IMR-90 (cell line): ENCODE measurements around the gene HOXD10. TPM values are rescaled to one million over a fixed set of nuclear protein-coding genes. Genes with fewer than 3 reads are reported as not detected.

Experiments used
- ATAC-seq: fragments of 200-7000 bp; cut with Tn5 transposase; 2 replicates; pipeline ENCODE4 v1.9.1; 2020; ENCODE audit warnings: low read depth, mild to moderate bottlenecking, moderate library complexity
- BruUV-seq: library from RNA; stranded (reverse); fragments of 400-500 nt; replicated peaks from 2 replicates; lab custom pipeline; 2021; lab: Mats Ljungman, UMichigan
- CTCF ChIA-PET: fragments of 300-600 bp; formaldehyde crosslinking; extraction: SDS; loops from one replicate; lab custom pipeline; 2021; ENCODE audit warnings: antibody characterized with exemption; lab: Yijun Ruan, JAX
- POLR2A ChIA-PET: fragments of 300-600 bp; sonication (Branson Sonifier 250); formaldehyde crosslinking; loops from one replicate; lab custom pipeline; 2022; ENCODE audit warnings: antibody characterized with exemption; ENCODE audit not compliant: unreplicated experiment; lab: Charles Lee
- DNase-seq: peaks from one replicate; pipeline ENCODE4 v3.0.0; 2013
- H2AFZ ChIP-seq: replicated peaks from 2 replicates; pipeline ENCODE3; 2013; ENCODE audit warnings: low read length, mild to moderate bottlenecking; ENCODE audit not compliant: poor library complexity
- H2AK5ac ChIP-seq: 2 replicates; pipeline ENCODE4 v1.6.1; 2013; ENCODE audit warnings: low read depth, low read length, inconsistent platforms
- H2AK9ac ChIP-seq: replicated peaks from 2 replicates; pipeline ENCODE3; 2013; ENCODE audit warnings: mild to moderate bottlenecking, low read depth, low read length, moderate library complexity; ENCODE audit not compliant: poor library complexity
- H2BK120ac ChIP-seq: 2 replicates; pipeline ENCODE4 v1.6.1; 2013; ENCODE audit warnings: low read depth, low read length, inconsistent platforms
- H2BK15ac ChIP-seq: 3 replicates; pipeline ENCODE4 v1.6.1; 2013; ENCODE audit warnings: low read depth, low read length, inconsistent platforms
- H2BK20ac ChIP-seq: 2 replicates; pipeline ENCODE4 v1.6.1; 2013; ENCODE audit warnings: low read depth, mild to moderate bottlenecking, inconsistent platforms, low read length, moderate library complexity
- H2BK5ac ChIP-seq: 2 replicates; pipeline ENCODE4 v1.6.1; 2013; ENCODE audit warnings: mild to moderate bottlenecking, low read depth, low read length, inconsistent platforms; ENCODE audit not compliant: poor library complexity, severe bottlenecking
- H3K14ac ChIP-seq: replicated peaks from 2 replicates; pipeline ENCODE4 v1.6.1; 2013; ENCODE audit warnings: low read depth, low read length, inconsistent platforms
- H3K18ac ChIP-seq: 2 replicates; pipeline ENCODE4 v1.6.1; 2013; ENCODE audit warnings: low read depth, low read length, control low read depth
- H3K23ac ChIP-seq: 2 replicates; pipeline ENCODE4 v1.6.1; 2013; ENCODE audit warnings: low read depth, low read length, inconsistent platforms
- H3K27ac ChIP-seq: 2 replicates; pipeline ENCODE4 v1.5.1; 2013; ENCODE audit warnings: mild to moderate bottlenecking, control low read depth, low read length; ENCODE audit not compliant: insufficient read depth
- H3K27me3 ChIP-seq: 2 replicates; pipeline ENCODE4 v1.6.1; 2013; ENCODE audit warnings: low read length; ENCODE audit not compliant: control insufficient read depth, insufficient read depth
- H3K36me3 ChIP-seq: 2 replicates; pipeline ENCODE4 v1.6.1; 2013; ENCODE audit warnings: low read length, mixed read lengths; ENCODE audit not compliant: control insufficient read depth, insufficient read depth
- H3K4ac ChIP-seq: 2 replicates; pipeline ENCODE4 v1.6.1; 2013; ENCODE audit warnings: low read depth, low read length, inconsistent platforms
- H3K4me1 ChIP-seq: 2 replicates; pipeline ENCODE4 v1.6.1; 2013; ENCODE audit warnings: low read length, mixed read lengths; ENCODE audit not compliant: control insufficient read depth, insufficient read depth
- H3K4me2 ChIP-seq: 2 replicates; pipeline ENCODE4 v1.6.1; 2013; ENCODE audit warnings: low read depth, mild to moderate bottlenecking, control low read depth, low read length, moderate library complexity
- H3K4me3 ChIP-seq: 2 replicates; pipeline ENCODE4 v1.5.1; 2013; ENCODE audit warnings: low read depth, mild to moderate bottlenecking, control low read depth, low read length, moderate library complexity; ENCODE audit not compliant: insufficient read depth
- H3K56ac ChIP-seq: 2 replicates; pipeline ENCODE4 v1.6.1; 2013; ENCODE audit warnings: low read length, inconsistent platforms; ENCODE audit not compliant: insufficient read depth; ENCODE audit errors: extremely low read depth
- H3K79me1 ChIP-seq, 2 experiments: 2 replicates each; pipeline ENCODE4 v1.6.1; 2013; ENCODE audit warnings: low read length in 2 of 2, inconsistent platforms in 1 of 2, low read depth in 1 of 2
- H3K9ac ChIP-seq: 2 replicates; pipeline ENCODE4 v1.6.1; 2013; ENCODE audit warnings: low read depth, low read length, control low read depth
- H3K9me1 ChIP-seq: 2 replicates; pipeline ENCODE4 v1.6.1; 2013; ENCODE audit warnings: low read length, inconsistent platforms; ENCODE audit not compliant: insufficient read depth
- H3K9me3 ChIP-seq: 2 replicates; pipeline ENCODE4 v1.6.1; 2013; ENCODE audit warnings: low read length; ENCODE audit not compliant: control insufficient read depth, insufficient read depth
- H4K20me1 ChIP-seq: 2 replicates; pipeline ENCODE4 v1.6.1; 2013; ENCODE audit warnings: low read length, inconsistent platforms; ENCODE audit not compliant: insufficient read depth
- H4K5ac ChIP-seq: 2 replicates; pipeline ENCODE4 v1.6.1; 2013; ENCODE audit warnings: mild to moderate bottlenecking, low read depth, low read length, control low read depth
- H4K8ac ChIP-seq, 2 experiments: 2 replicates each; pipeline ENCODE4 v1.6.1; 2013; ENCODE audit warnings: low read depth in 2 of 2, low read length in 2 of 2, control low read depth in 1 of 2, inconsistent platforms in 1 of 2
- H4K91ac ChIP-seq: 2 replicates; pipeline ENCODE4 v1.6.1; 2013; ENCODE audit warnings: low read depth, low read length, inconsistent platforms; ENCODE audit not compliant: insufficient read depth
- BHLHE40 ChIP-seq: fragments of 150-350 bp; IDR thresholded peaks from 2 replicates; pipeline ENCODE4 v1.6.1; 2016; ENCODE audit warnings: mild to moderate bottlenecking, low read depth, low read length
- CEBPB ChIP-seq: IDR thresholded peaks from 2 replicates; pipeline ENCODE4 v1.6.1; 2012; ENCODE audit warnings: low read depth, low read length, improper control_type of control experiment
- MAZ ChIP-seq: IDR thresholded peaks from 2 replicates; pipeline ENCODE4 v1.6.1; 2012; ENCODE audit warnings: low read depth, mild to moderate bottlenecking, low read length, improper control_type of control experiment, moderate library complexity, borderline replicate concordance
- POLR2A ChIP-seq: IDR thresholded peaks from 2 replicates; pipeline ENCODE4 v1.6.1; 2012; ENCODE audit warnings: mild to moderate bottlenecking, low read depth, low read length
- RFX5 ChIP-seq: IDR thresholded peaks from 2 replicates; pipeline ENCODE4 v1.8.0; 2012; ENCODE audit warnings: low read depth, mild to moderate bottlenecking, low read length, moderate library complexity
- SMC3 ChIP-seq: fragments of 150-350 bp; IDR thresholded peaks from 2 replicates; pipeline ENCODE4 v1.6.1; 2016; ENCODE audit warnings: low read depth, mild to moderate bottlenecking, antibody characterized with exemption, low read length, moderate library complexity
- WGBS, 2 experiments: methylation state at CpG; one replicate each; pipeline versions ENCODE4 v1.1.5 to v1.1.7; 2013; ENCODE audit warnings: missing lambda C conversion rate in 2 of 2; ENCODE audit not compliant: insufficient read length in 1 of 2; ENCODE audit errors: extremely low coverage in 2 of 2; 5-methylcytosine and 5-hydroxymethylcytosine counted together
- dilution Hi-C: fragments of 300-500 bp; cut with HindIII; formaldehyde crosslinking; loops from one replicate; pipeline ENCODE4 v1.14.3; 2018; ENCODE audit warnings: low sequenced_read_pairs; ENCODE audit not compliant: unreplicated experiment
- in situ Hi-C: fragments of 300-500 bp; cut with MboI; formaldehyde crosslinking; loops from 3 replicates; pipeline ENCODE4 v1.14.3; 2019; ENCODE audit warnings: low sequenced_read_pairs, inconsistent platforms, mixed read lengths
- intact Hi-C: fragments of 100-400 bp; cut with micrococcal nuclease; formaldehyde crosslinking; loops from 2 replicates; pipeline ENCODE4 v1.10.0; 2022
- polyA plus RNA-seq, 3 experiments: library from polyadenylated mRNA; depleted of rRNA; stranded (reverse); fragments of >200 nt; gene quantifications; 2 replicates each; pipeline ENCODE4 v1.2.3, GENCODE V29; 2012; ENCODE audit warnings: low replicate concordance in 1 of 3
- total RNA-seq: library from RNA; depleted of rRNA; stranded (reverse); fragments of >200 nt; gene quantifications from 2 replicates; pipeline ENCODE4 v1.2.3, GENCODE V29; 2012
- TF ChIP-seq, protein P1 (sequence below): conservative IDR thresholded peaks from 2 replicates; pipeline ENCODE4 v1.5.1; 2012; ENCODE audit warnings: mild to moderate bottlenecking, low read depth, low read length, improper control_type of control experiment

HOXD10 gene
- total and polyA plus RNA-seq, 2 of the 4 experiments (the other 2 are of a cell fraction): not detected

DNA sequence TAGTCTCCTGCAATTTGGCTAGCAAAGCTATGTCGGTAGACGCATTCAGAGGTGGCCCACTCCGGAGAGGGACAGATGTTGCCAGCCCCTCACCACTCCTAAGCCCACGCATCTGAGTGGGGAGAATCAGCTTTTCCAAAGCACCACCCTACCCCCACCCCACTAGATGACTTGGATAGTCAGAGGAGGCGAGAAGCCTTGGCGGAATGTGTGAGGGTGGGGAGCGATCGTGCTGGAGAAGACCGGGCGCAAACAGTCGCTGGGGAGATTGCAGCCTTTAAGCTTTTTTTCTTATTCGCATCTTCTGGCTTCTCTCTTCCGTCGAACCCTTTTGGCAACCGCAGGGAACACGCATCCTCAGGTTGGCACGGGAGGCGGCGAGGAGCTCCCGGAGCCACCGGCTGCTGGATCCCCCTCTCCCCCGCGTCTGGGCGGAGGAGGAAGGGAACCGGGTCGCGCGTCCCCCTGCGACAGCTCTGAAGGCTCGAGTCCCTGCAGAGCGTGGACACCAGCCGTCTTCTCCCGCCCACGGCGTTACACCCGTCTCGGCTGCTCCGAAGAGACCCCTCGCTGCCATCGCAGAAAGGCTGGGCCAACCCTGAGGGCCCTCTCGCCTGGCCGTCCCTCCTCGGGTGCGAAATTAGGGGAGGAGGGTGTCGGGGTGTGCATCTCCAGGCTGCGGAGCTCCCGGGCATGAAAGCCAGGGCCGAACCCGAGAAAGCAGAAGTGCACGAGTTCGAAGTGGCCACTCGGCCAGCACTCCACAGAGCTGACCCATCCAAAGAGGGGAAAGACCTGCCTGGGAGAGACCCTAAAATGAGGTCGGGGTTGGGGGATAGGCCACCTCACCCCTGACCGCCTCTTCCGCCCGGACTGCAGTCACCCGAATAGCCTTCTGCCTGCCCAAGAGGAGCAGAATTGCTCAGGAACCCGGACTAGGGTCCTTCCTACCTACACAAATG is 45.0 kb upstream of the HOXD10 start:
- WGBS, 2 experiments: 7% methylated on average over 6 of the region's 58 CpGs; no CpG with 5 or more reads in 1 of the 2 experiments
- no TSS peak for BruUV-seq
- H2BK5ac ChIP-seq: no peak overlapping the region
- POLR2A ChIA-PET: no interaction called here
- H3K4me1 ChIP-seq: no peaks in the 10 kb centered on the region
- no peaks in the 10 kb centered on the region for H4K20me1 ChIP-seq
- no peaks in the 10 kb centered on the region for H3K79me1 ChIP-seq
- no peaks in the 10 kb centered on the region for H3K9me1 ChIP-seq
- no peak overlapping the region for H4K5ac ChIP-seq
- H2BK120ac ChIP-seq: no peak overlapping the region
- ATAC-seq (no peak), DNase-seq (no peak)
- H2AK5ac ChIP-seq: no peak overlapping the region
- peaks cover 6% of the 10 kb centered on the region; the same call in 1 of the 2 replicates for H3K9me3 ChIP-seq
- in situ Hi-C loops: no loop called here
- no peak overlapping the region for H2AFZ ChIP-seq
- no peak overlapping the region for H4K91ac ChIP-seq
- CTCF ChIA-PET: no interaction called here
- H3K4me2 ChIP-seq: no peak overlapping the region
- no peak overlapping the region for H3K27ac ChIP-seq
- no peak overlapping the region for H3K56ac ChIP-seq
- H2AK9ac ChIP-seq: no peak overlapping the region
- peaks cover 95% of the 10 kb centered on the region for H3K27me3 ChIP-seq
- H3K4me3 ChIP-seq: no peak overlapping the region
- no peak overlapping the region for H4K8ac ChIP-seq
- H3K4ac ChIP-seq: no peak overlapping the region
- no peak overlapping the region for H3K23ac ChIP-seq
- H3K18ac ChIP-seq: no peak overlapping the region
- TF ChIP-seq RFX5 (no peak), CEBPB (no peak), POLR2A (no peak), MAZ (no peak), SMC3 (no peak), BHLHE40 (no peak)
- TF ChIP-seq, protein P1, sequence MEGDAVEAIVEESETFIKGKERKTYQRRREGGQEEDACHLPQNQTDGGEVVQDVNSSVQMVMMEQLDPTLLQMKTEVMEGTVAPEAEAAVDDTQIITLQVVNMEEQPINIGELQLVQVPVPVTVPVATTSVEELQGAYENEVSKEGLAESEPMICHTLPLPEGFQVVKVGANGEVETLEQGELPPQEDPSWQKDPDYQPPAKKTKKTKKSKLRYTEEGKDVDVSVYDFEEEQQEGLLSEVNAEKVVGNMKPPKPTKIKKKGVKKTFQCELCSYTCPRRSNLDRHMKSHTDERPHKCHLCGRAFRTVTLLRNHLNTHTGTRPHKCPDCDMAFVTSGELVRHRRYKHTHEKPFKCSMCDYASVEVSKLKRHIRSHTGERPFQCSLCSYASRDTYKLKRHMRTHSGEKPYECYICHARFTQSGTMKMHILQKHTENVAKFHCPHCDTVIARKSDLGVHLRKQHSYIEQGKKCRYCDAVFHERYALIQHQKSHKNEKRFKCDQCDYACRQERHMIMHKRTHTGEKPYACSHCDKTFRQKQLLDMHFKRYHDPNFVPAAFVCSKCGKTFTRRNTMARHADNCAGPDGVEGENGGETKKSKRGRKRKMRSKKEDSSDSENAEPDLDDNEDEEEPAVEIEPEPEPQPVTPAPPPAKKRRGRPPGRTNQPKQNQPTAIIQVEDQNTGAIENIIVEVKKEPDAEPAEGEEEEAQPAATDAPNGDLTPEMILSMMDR: no peak
- no peak overlapping the region for H3K9ac ChIP-seq
- intact Hi-C loops: no loop called here
- H3K36me3 ChIP-seq: no peaks in the 10 kb centered on the region
- no peak overlapping the region for H2BK20ac ChIP-seq
- dilution Hi-C loops: no loop called here
- no peak overlapping the region for H2BK15ac ChIP-seq
- no peak overlapping the region for H3K14ac ChIP-seq
